SIG-M5 treated with dmso at 0.1 percent for 504 hours (cell line): Measurements from ENCODE around the gene ARHGAP9.
"Not testable (repeated sequence)": the region's sequence is repeated elsewhere in the genome, so short reads cannot be mapped to it uniquely, and the experiment has no call there.

Experiments used
- DNase-seq: peaks from one replicate; lab custom pipeline; 2025; ENCODE audit not compliant: unreplicated experiment; lab: John Stamatoyannopoulos, UW

The ARHGAP9 gene

GRCh38 chr12:57495051-57495701 lies 15.5 kb upstream of the ARHGAP9 start:
- not testable (repeated sequence) for DNase-seq

GRCh38 chr12:57491393-57492280 lies 12.0 kb upstream of the ARHGAP9 start:
- DNase-seq: peak; percentile 70

- no peak for DNase-seq
Measured at GRCh38 chr12:57490126-57490525, 10.5 kb upstream of the ARHGAP9 start.

- DNase-seq: no peak
Measured at GRCh38 chr12:57489157-57489641, 9.5 kb upstream of the ARHGAP9 start.

GRCh38 chr12:57488402-57489156 lies 8.9 kb upstream of the ARHGAP9 start:
- DNase-seq: no peak

- DNase-seq: peak; percentile 99
Measured at GRCh38 chr12:57487597-57488401, 8.1 kb upstream of the ARHGAP9 start, which contains the start of gene MARS1. Gene MARS1, plus strand, starts transcription at chr12:57488068. Its CDS starts 23 bp downstream, at chr12:57488091.

- DNase-seq: no peak
Measured at GRCh38 chr12:57487055-57487596, 7.5 kb upstream of the ARHGAP9 start.

- no peak for DNase-seq
Measured at GRCh38 chr12:57485695-57486094, 6.0 kb upstream of the ARHGAP9 start.

- DNase-seq: no peak
Measured at GRCh38 chr12:57483466-57483865, 3.8 kb upstream of the ARHGAP9 start.

GRCh38 chr12:57481671-57482070 lies 2.0 kb upstream of the ARHGAP9 start:
- DNase-seq: no peak

GRCh38 chr12:57479043-57479375 lies 657 bp downstream of the ARHGAP9 start:
- DNase-seq: no peak

- peak; percentile 68 for DNase-seq
Measured at GRCh38 chr12:57477710-57478681, 1.7 kb downstream of the ARHGAP9 start.

GRCh38 chr12:57476993-57477709 lies 2.5 kb downstream of the ARHGAP9 start:
- no peak for DNase-seq

GRCh38 chr12:57476162-57476992 lies 3.3 kb downstream of the ARHGAP9 start:
- peak; percentile 29 for DNase-seq

GRCh38 chr12:57475271-57476161 lies 4.2 kb downstream of the ARHGAP9 start:
- no peak for DNase-seq

GRCh38 chr12:57474862-57475261 lies 4.8 kb downstream of the ARHGAP9 start:
- DNase-seq: no peak

GRCh38 chr12:57474430-57474829 lies 5.2 kb downstream of the ARHGAP9 start:
- DNase-seq: no peak
